ENCODE results near the gene AGXT2. TPM values are rescaled to one million over a fixed set of nuclear protein-coding genes. Genes with fewer than 3 reads are reported as not detected.
A peak's percentile ranks its signal among the peaks of the same experiment; 100 is the strongest.

AGXT2 gene
- total and polyA plus RNA-seq, 10 of the 15 experiments (the other 5 are each of a cell fraction or from before 2014, with no cell fraction given): not detected

DNA sequence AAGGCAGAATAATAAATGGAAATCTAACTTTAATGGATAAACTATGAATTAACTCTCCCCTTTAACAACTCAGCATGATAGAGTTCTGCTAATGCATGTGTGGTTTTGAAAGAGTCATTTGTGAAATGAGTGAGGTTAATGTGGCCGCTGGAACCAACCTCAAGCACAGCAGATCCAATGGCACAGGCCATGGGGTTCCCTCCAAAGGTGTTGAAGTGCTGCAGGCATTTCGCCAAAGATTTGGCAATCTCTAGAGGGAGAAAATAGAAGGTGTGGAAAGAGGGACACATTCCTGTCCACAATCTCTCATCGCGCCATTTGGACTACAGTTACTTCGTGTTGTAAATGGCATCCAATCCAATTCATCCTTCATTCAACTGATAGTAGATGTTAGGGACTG lies 35.0 kb downstream of the AGXT2 start:
- Histone ChIP-seq H3K4me1 (ENCODE audit: control insufficient read depth, insufficient read depth, low read length) (no peaks in the 10 kb centered on the region), H3K27ac (ENCODE audit: control insufficient read depth, insufficient read depth) (no peak overlapping the region), H2AFZ (ENCODE audit: control insufficient read depth, low read depth, low read length) (no peak overlapping the region), H3K4me2 (ENCODE audit: control insufficient read depth, insufficient read depth) (no peak overlapping the region), H3K9me3 (replicated peaks; ENCODE audit: control insufficient read depth, insufficient read depth, low read length) (no peaks in the 10 kb centered on the region), H3K27me3 (replicated peaks in 1 of 2; ENCODE audit: control insufficient read depth in 2 of 2, insufficient read depth in 2 of 2, low read length in 1 of 2) (no peaks in the 10 kb centered on the region), H3K79me2 (ENCODE audit: control insufficient read depth, insufficient read depth, low read length) (no peaks in the 10 kb centered on the region), H3K4me3 (no peak overlapping the region), H4K20me1 (ENCODE audit: control insufficient read depth, insufficient read depth) (no peaks in the 10 kb centered on the region), H3K36me3 (ENCODE audit: control insufficient read depth in 2 of 2, insufficient read depth in 2 of 2, low read length in 1 of 2) (no peaks in the 10 kb centered on the region), H3K9ac (ENCODE audit: control insufficient read depth, insufficient read depth, low read length) (no peak overlapping the region)
- no TSS peak for BruUV-seq (replicated peaks)
- in situ Hi-C loops (cut with MboI) (no loop called here), intact Hi-C loops (cut with micrococcal nuclease; ENCODE audit: unreplicated experiment) (no loop called here)
- ChIA-PET RAD21 (ENCODE audit: unreplicated experiment) (no interaction called here), SMC1A (ENCODE audit: uncharacterized antibody, unreplicated experiment) (no interaction called here), POLR2A (no interaction called here), CTCF (interaction anchor here (1.3 kb wide), 1 partner anchor 9 kb away, joined by 5 read pairs; no protein-coding TSS in a partner anchor)
- 46% methylated on average over 5 of the region's 5 CpGs for WGBS (ENCODE audit: insufficient coverage, insufficient replicate concordance, low lambda C conversion rate, missing lambda C conversion rate)
- peak; percentile 41; the same call in 1 of the 3 replicates for ATAC-seq
- TF ChIP-seq RUNX3 (IDR thresholded peaks at IDR 0.05; ENCODE audit: low read length) (peak; percentile 63), YBX1 (IDR thresholded peaks at IDR 0.05) (no peak)
- no peak for FAIRE-seq
- DNase-seq (ENCODE audit: low read depth, low spot score): no peak

DNA sequence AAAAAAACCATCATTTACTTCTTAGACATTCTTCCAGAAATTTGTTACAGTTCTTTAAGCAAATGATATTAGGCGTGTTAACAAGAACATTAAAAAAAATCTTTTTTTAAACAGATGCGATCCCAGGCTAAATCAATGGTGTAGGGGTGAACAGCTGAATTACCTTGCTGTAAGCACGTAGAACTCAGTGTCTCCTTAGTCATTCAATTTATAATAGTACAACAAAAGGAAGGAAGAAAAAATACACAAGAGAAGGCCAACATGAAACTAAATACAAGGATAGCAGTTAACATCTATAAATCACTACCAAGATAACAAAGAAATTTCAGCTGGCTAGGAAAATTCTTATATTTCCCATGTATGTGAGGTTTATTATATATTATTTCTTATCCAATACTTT lies 35.4 kb downstream of the AGXT2 start:
- no TSS peak for BruUV-seq (replicated peaks)
- DNase-seq (ENCODE audit: low read depth, low spot score) (no peak), ATAC-seq (no peak), FAIRE-seq (no peak)
- 65% methylated on average over 3 of the region's 3 CpGs for WGBS (ENCODE audit: insufficient coverage, insufficient replicate concordance, low lambda C conversion rate, missing lambda C conversion rate)
- POLR2A ChIA-PET: no interaction called here
- H3K4me3 ChIP-seq: no peak overlapping the region
- H4K20me1 ChIP-seq (ENCODE audit: control insufficient read depth, insufficient read depth): no peaks in the 10 kb centered on the region
- CTCF ChIA-PET: interaction anchor here (1.3 kb wide), 1 partner anchor 9 kb away, joined by 5 read pairs; no protein-coding TSS in a partner anchor
- H3K4me2 ChIP-seq (ENCODE audit: control insufficient read depth, insufficient read depth): no peak overlapping the region
- no peaks in the 10 kb centered on the region for H3K79me2 ChIP-seq (ENCODE audit: control insufficient read depth, insufficient read depth, low read length)
- no peaks in the 10 kb centered on the region for H3K4me1 ChIP-seq (ENCODE audit: control insufficient read depth, insufficient read depth, low read length)
- H3K27ac ChIP-seq (ENCODE audit: control insufficient read depth, insufficient read depth): no peak overlapping the region
- intact Hi-C loops (cut with micrococcal nuclease; ENCODE audit: unreplicated experiment) (no loop called here), in situ Hi-C loops (cut with MboI) (no loop called here)
- SMC1A ChIA-PET (ENCODE audit: uncharacterized antibody, unreplicated experiment): no interaction called here
- RAD21 ChIA-PET (ENCODE audit: unreplicated experiment): interaction anchor here (0.6 kb wide), 1 partner anchor 12 kb away, joined by 3 read pairs; no protein-coding TSS in a partner anchor
- no peaks in the 10 kb centered on the region for H3K9me3 ChIP-seq (replicated peaks; ENCODE audit: control insufficient read depth, insufficient read depth, low read length)
- no peak overlapping the region for H2AFZ ChIP-seq (ENCODE audit: control insufficient read depth, low read depth, low read length)
- no peaks in the 10 kb centered on the region for H3K27me3 ChIP-seq (replicated peaks in 1 of 2; ENCODE audit: control insufficient read depth in 2 of 2, insufficient read depth in 2 of 2, low read length in 1 of 2)
- no peak overlapping the region for H3K9ac ChIP-seq (ENCODE audit: control insufficient read depth, insufficient read depth, low read length)
- no peaks in the 10 kb centered on the region for H3K36me3 ChIP-seq (ENCODE audit: control insufficient read depth in 2 of 2, insufficient read depth in 2 of 2, low read length in 1 of 2)
- TF ChIP-seq, protein P1, sequence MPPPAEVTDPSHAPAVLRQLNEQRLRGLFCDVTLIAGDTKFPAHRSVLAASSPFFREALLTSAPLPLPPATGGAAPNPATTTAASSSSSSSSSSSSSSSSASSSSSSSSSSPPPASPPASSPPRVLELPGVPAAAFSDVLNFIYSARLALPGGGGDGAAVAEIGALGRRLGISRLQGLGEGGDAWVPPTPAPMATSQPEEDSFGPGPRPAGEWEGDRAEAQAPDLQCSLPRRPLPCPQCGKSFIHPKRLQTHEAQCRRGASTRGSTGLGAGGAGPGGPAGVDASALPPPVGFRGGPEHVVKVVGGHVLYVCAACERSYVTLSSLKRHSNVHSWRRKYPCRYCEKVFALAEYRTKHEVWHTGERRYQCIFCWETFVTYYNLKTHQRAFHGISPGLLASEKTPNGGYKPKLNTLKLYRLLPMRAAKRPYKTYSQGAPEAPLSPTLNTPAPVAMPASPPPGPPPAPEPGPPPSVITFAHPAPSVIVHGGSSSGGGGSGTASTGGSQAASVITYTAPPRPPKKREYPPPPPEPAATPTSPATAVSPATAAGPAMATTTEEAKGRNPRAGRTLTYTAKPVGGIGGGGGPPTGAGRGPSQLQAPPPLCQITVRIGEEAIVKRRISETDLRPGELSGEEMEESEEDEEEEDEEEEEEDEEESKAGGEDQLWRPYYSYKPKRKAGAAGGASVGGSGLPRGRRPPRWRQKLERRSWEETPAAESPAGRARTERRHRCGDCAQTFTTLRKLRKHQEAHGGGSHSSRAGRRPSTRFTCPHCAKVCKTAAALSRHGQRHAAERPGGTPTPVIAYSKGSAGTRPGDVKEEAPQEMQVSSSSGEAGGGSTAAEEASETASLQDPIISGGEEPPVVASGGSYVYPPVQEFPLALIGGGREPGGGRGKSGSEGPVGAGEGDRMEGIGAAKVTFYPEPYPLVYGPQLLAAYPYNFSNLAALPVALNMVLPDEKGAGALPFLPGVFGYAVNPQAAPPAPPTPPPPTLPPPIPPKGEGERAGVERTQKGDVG (CRISPR knock-in tag; IDR thresholded peaks at IDR 0.05): no peak
- TF ChIP-seq NBN (IDR thresholded peaks at IDR 0.05) (no peak), MEF2B (IDR thresholded peaks at IDR 0.05; ENCODE audit: partially characterized antibody, poor library complexity, severe bottlenecking) (no peak), NR2F1 (conservative IDR thresholded peaks at IDR 0.05) (no peak)
- TF ChIP-seq, protein P2, sequence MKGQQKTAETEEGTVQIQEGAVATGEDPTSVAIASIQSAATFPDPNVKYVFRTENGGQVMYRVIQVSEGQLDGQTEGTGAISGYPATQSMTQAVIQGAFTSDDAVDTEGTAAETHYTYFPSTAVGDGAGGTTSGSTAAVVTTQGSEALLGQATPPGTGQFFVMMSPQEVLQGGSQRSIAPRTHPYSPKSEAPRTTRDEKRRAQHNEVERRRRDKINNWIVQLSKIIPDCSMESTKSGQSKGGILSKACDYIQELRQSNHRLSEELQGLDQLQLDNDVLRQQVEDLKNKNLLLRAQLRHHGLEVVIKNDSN (IDR thresholded peaks at IDR 0.05; ENCODE audit: borderline replicate concordance, extremely low read length, insufficient read depth, low read depth, low read length): no peak
- TF ChIP-seq, protein P3, sequence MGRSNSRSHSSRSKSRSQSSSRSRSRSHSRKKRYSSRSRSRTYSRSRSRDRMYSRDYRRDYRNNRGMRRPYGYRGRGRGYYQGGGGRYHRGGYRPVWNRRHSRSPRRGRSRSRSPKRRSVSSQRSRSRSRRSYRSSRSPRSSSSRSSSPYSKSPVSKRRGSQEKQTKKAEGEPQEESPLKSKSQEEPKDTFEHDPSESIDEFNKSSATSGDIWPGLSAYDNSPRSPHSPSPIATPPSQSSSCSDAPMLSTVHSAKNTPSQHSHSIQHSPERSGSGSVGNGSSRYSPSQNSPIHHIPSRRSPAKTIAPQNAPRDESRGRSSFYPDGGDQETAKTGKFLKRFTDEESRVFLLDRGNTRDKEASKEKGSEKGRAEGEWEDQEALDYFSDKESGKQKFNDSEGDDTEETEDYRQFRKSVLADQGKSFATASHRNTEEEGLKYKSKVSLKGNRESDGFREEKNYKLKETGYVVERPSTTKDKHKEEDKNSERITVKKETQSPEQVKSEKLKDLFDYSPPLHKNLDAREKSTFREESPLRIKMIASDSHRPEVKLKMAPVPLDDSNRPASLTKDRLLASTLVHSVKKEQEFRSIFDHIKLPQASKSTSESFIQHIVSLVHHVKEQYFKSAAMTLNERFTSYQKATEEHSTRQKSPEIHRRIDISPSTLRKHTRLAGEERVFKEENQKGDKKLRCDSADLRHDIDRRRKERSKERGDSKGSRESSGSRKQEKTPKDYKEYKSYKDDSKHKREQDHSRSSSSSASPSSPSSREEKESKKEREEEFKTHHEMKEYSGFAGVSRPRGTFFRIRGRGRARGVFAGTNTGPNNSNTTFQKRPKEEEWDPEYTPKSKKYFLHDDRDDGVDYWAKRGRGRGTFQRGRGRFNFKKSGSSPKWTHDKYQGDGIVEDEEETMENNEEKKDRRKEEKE (IDR thresholded peaks at IDR 0.05): no peak

Measured in GM12878 (cell line).